Right lobe of liver (tissue), 6 donors: ENCODE measurements around the gene MOCS2. TPM values are rescaled to one million over a fixed set of nuclear protein-coding genes. Genes with fewer than 3 reads are reported as not detected.

ENCODE experiments used
- ATAC-seq, 4 donors: fragments of 200-7000 bp; cut with Tn5 transposase; one replicate each; pipeline ENCODE4 v1.9.1; 2020; ENCODE audit warnings: mild to moderate bottlenecking in 4 of 4, moderate library complexity in 4 of 4
- DNase-seq, 3 donors: peaks; one replicate each; pipeline ENCODE4 v3.0.0-alpha.2; 2020
- H3K27ac ChIP-seq, 3 donors: fragments of 200-600 bp; one replicate each; pipeline ENCODE4 v1.8.0; 2022
- H3K27me3 ChIP-seq, 2 donors: fragments of 200-600 bp; one replicate each; pipeline ENCODE4 v1.8.0; 2022
- H3K36me3 ChIP-seq, 4 donors: fragments of 200-600 bp; sonication (generic) in 1 of 4; one replicate each; pipeline versions ENCODE4 v1.5.1 to v1.8.0; 2017 to 2022; ENCODE audit warnings: control low read depth in 1 of 4
- H3K4me1 ChIP-seq, 4 donors: fragments of 200-600 bp; sonication (generic) in 1 of 4; one replicate each; pipeline versions ENCODE4 v1.5.1 to v1.8.0; 2017 to 2022; ENCODE audit warnings: control low read depth in 1 of 4
- H3K4me3 ChIP-seq, 3 donors: fragments of 200-600 bp; one replicate each; pipeline ENCODE4 v1.8.0; 2022
- H3K9me3 ChIP-seq, 4 donors: fragments of 200-600 bp; sonication (generic) in 1 of 4; one replicate each; pipeline versions ENCODE4 v1.5.1 to v1.8.0; 2017 to 2022; ENCODE audit warnings: control low read depth in 1 of 4
- CTCF ChIP-seq, 4 donors: fragments of 200-600 bp in 3 of 4; fragments of 450-650 bp in 1 of 4; IDR thresholded peaks; one replicate each; pipeline versions ENCODE4 v1.5.1 to v1.8.0; 2016 to 2022; ENCODE audit warnings: antibody characterized with exemption in 4 of 4, mild to moderate bottlenecking in 2 of 4
- POLR2A ChIP-seq: fragments of 450-650 bp; IDR thresholded peaks from one replicate; pipeline ENCODE4 v1.6.1; 2017; ENCODE audit warnings: antibody characterized with exemption, mild to moderate bottlenecking
- WGBS: methylation state at CpG from one replicate; pipeline ENCODE4 v1.1.6; 2018; ENCODE audit warnings: low coverage, low lambda C conversion rate; ENCODE audit not compliant: insufficient coverage; ENCODE audit errors: missing lambda C conversion rate; 5-methylcytosine and 5-hydroxymethylcytosine counted together
- intact Hi-C, 2 donors: fragments of 100-400 bp; cut with DNase I; formaldehyde crosslinking; loops; one replicate each; pipeline versions ENCODE4 v1.11.2 to v1.14.1; 2022
- total RNA-seq, 6 experiments: library from RNA; depleted of rRNA in 2 of 6; stranded (reverse); fragments of >200 nt in 2 of 6; fragmentation: NEBNext Ultra II Directional in 3 of 6; extraction: Animal tissue kit (Norgen Biotek cat#: 25700) in 3 of 6; gene quantifications; one replicate each; pipeline versions ENCODE4 v1.1.0 to v1.2.4, GENCODE V29; 2016 to 2023
- donor health status: DM: no; HTN: yes; CAD: no.
- donor health status: DM: no; HTN: no; CAD: no.
- donor health status: DM: no; HTN: no; CAD: no.
- donor health status: DM: no; HTN: yes; CAD: no.
- donor health status: DM: no; HTN: yes; CAD: no.

Gene MOCS2
- total RNA-seq, 6 experiments from 2014 or later: 34.8 to 65.0 (median 44.6) TPM

GRCh38 chr5:53080271-53080670, 29.3 kb downstream of the MOCS2 start:
- no peaks in the 10 kb centered on the region for H3K27me3 ChIP-seq
- no peaks in the 10 kb centered on the region for H3K9me3 ChIP-seq
- H3K4me3 ChIP-seq: no peak overlapping the region
- intact Hi-C loops: loop anchor here in 1 of 2 donors (10.0 kb wide), 1 partner anchor 135 kb away; no protein-coding TSS in a partner anchor
- no peak for DNase-seq
- H3K4me1 ChIP-seq: no peaks in the 10 kb centered on the region
- H3K36me3 ChIP-seq: no peaks in the 10 kb centered on the region
- TF ChIP-seq POLR2A: no peak
- no peak for TF ChIP-seq CTCF (IDR thresholded peaks at IDR 0.05)
- no peak overlapping the region for H3K27ac ChIP-seq
- WGBS: 54% methylated on average over 4 of the region's 4 CpGs
- no peak for ATAC-seq

- H3K27ac ChIP-seq: no peak overlapping the region
- no peaks in the 10 kb centered on the region for H3K36me3 ChIP-seq
- DNase-seq (no peak), ATAC-seq (peak; percentile 40 to 87 (median 64))
- intact Hi-C loops: no loop called here
- H3K4me3 ChIP-seq: no peak overlapping the region
- no peak for TF ChIP-seq CTCF (IDR thresholded peaks at IDR 0.05)
- no peak for TF ChIP-seq POLR2A
- H3K4me1 ChIP-seq: no peaks in the 10 kb centered on the region
- 67% methylated on average over 1 of the region's 2 CpGs for WGBS
- H3K27me3 ChIP-seq: no peaks in the 10 kb centered on the region
- no peaks in the 10 kb centered on the region for H3K9me3 ChIP-seq
These were observed 33.5 kb downstream of the MOCS2 start for GRCh38 chr5:53076014-53076583.

GRCh38 chr5:53073348-53073747, 36.2 kb downstream of the MOCS2 start:
- WGBS: 67% methylated on average over 2 of the region's 2 CpGs
- Histone ChIP-seq H3K4me1 (no peaks in the 10 kb centered on the region), H3K27ac (no peak overlapping the region)

GRCh38 chr5:53071738-53072137, 37.8 kb downstream of the MOCS2 start:
- intact Hi-C loops: no loop called here
- Histone ChIP-seq H3K27me3 (no peaks in the 10 kb centered on the region), H3K4me1 (no peaks in the 10 kb centered on the region), H3K9me3 (no peaks in the 10 kb centered on the region), H3K4me3 (no peak overlapping the region), H3K36me3 (no peaks in the 10 kb centered on the region), H3K27ac (no peak overlapping the region)
- TF ChIP-seq CTCF (IDR thresholded peaks at IDR 0.05): no peak
- no peak for TF ChIP-seq POLR2A
- no peak for DNase-seq
- 77% methylated on average over 2 of the region's 2 CpGs for WGBS
- ATAC-seq: no peak

More at GRCh38 chr5:53073348-53073747, 36.2 kb downstream of the MOCS2 start:
- H3K36me3 ChIP-seq: no peaks in the 10 kb centered on the region
- no peak overlapping the region for H3K4me3 ChIP-seq
- no peaks in the 10 kb centered on the region for H3K27me3 ChIP-seq
- no peak for DNase-seq
- ATAC-seq: no peak
- no peaks in the 10 kb centered on the region for H3K9me3 ChIP-seq
- no peak for TF ChIP-seq POLR2A
- TF ChIP-seq CTCF (IDR thresholded peaks at IDR 0.05): no peak
- intact Hi-C loops: no loop called here

- intact Hi-C loops: no loop called here
- ATAC-seq: no peak
- 70% methylated on average over 2 of the region's 2 CpGs for WGBS
- no peaks in the 10 kb centered on the region for H3K4me1 ChIP-seq
- no peak overlapping the region for H3K27ac ChIP-seq
- no peak overlapping the region for H3K4me3 ChIP-seq
- H3K9me3 ChIP-seq: no peaks in the 10 kb centered on the region
- DNase-seq: no peak
- H3K36me3 ChIP-seq: no peaks in the 10 kb centered on the region
- H3K27me3 ChIP-seq: no peaks in the 10 kb centered on the region
- no peak for TF ChIP-seq POLR2A
- no peak for TF ChIP-seq CTCF (IDR thresholded peaks at IDR 0.05)
These were observed 38.3 kb downstream of the MOCS2 start for GRCh38 chr5:53071298-53071697.
